Uterus (tissue), 2 donors: Measurements from ENCODE around the gene RAB39A.

Source experiments
- CTCF ChIP-seq, 4 experiments: fragments of 200-600 bp in 2 of 4; fragments of 450-650 bp in 2 of 4; sonication (generic) in 2 of 4; IDR thresholded peaks; one replicate each; pipeline ENCODE4 v1.5.1; 2016 to 2019; ENCODE audit warnings: antibody characterized with exemption in 4 of 4, mild to moderate bottlenecking in 2 of 4, moderate library complexity in 1 of 4
- POLR2A ChIP-seq, 2 donors: fragments of 450-650 bp; IDR thresholded peaks; one replicate each; pipeline ENCODE4 v1.6.1; 2016; ENCODE audit warnings: antibody characterized with exemption in 2 of 2, mild to moderate bottlenecking in 1 of 2, moderate library complexity in 1 of 2

DNA sequence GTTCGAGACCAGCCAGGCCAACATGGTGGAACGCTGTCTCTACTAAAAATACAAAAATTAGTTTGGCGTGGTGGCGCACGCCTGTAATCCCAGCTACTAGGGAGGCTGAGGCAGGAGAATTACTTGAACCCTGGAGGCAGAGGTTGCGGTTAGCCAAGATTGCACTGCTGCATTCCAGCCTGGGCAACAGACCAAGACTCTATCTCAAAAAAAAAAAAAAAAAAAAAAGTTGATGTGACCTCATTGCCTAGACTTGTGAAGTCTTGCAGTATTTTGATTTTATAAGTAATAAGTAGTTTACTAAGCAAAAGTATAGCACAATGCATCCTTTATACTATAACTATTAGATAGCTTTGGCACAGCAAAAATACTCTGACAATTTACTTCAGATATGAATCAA is 70.5 kb downstream of the RAB39A start:
- TF ChIP-seq POLR2A (IDR thresholded peaks at IDR 0.05) (no peak), CTCF (IDR thresholded peaks at IDR 0.05) (no peak)
